Activated naive CD4-positive, alpha-beta T cell treated with anti-CD3 and anti-CD28 coated beads for 36 hours (primary cell): ENCODE results near the gene VPS25. TPM values are rescaled to one million over a fixed set of nuclear protein-coding genes. Genes with fewer than 3 reads are reported as not detected.

Experiments used
- CTCF ChIA-PET: fragments of 350-600 bp; sonication (Branson Sonifier 250); formaldehyde crosslinking; loops from one replicate; lab custom pipeline; 2021; ENCODE audit warnings: antibody characterized with exemption; lab: Charles Lee
- DNase-seq: peaks from one replicate; pipeline ENCODE4 v3.0.0-alpha.2; 2020
- H3K27ac Mint-ChIP-seq: one replicate; pipeline ENCODE4 v1.8.0; 2021; ENCODE audit warnings: mild to moderate bottlenecking, mixed read lengths
- H3K27me3 Mint-ChIP-seq: one replicate; pipeline ENCODE4 v1.8.0; 2021; ENCODE audit warnings: low read depth, mixed read lengths
- H3K36me3 Mint-ChIP-seq: one replicate; pipeline ENCODE4 v1.8.0; 2021; ENCODE audit warnings: low read depth, mixed read lengths
- H3K4me1 Mint-ChIP-seq: one replicate; pipeline ENCODE4 v1.8.0; 2021; ENCODE audit warnings: low read depth, mixed read lengths
- H3K4me3 Mint-ChIP-seq: one replicate; pipeline ENCODE4 v1.8.0; 2021; ENCODE audit warnings: mild to moderate bottlenecking, moderate library complexity, mixed read lengths
- H3K9me3 Mint-ChIP-seq: one replicate; pipeline ENCODE4 v1.8.0; 2021; ENCODE audit warnings: mixed read lengths
- intact Hi-C: fragments of 100-400 bp; cut with micrococcal nuclease; formaldehyde crosslinking; loops from one replicate; pipeline ENCODE4 v1.15.1; 2023
- total RNA-seq, 2 experiments: library from RNA; stranded (reverse); gene quantifications; one replicate each; pipeline ENCODE4 v1.2.3, GENCODE V29; 2021

VPS25 gene
- total RNA-seq, 2 experiments from 2014 or later: 57.5 to 58.2 TPM

GRCh38 chr17:42784409-42784808, 11.2 kb downstream of the VPS25 start:
- intact Hi-C loops: no loop called here
- no peak overlapping the region for H3K4me3 Mint-ChIP-seq
- H3K9me3 Mint-ChIP-seq: no peaks in the 10 kb centered on the region
- DNase-seq: no peak
- H3K4me1 Mint-ChIP-seq: peaks cover 29% of the 10 kb centered on the region
- H3K27ac Mint-ChIP-seq: no peak overlapping the region
- H3K27me3 Mint-ChIP-seq: peaks cover 60% of the 10 kb centered on the region
- peaks cover 5% of the 10 kb centered on the region for H3K36me3 Mint-ChIP-seq
- CTCF ChIA-PET: no interaction called here

- peaks cover 62% of the 10 kb centered on the region for H3K27me3 Mint-ChIP-seq
- no peak for DNase-seq
Measured at GRCh38 chr17:42784811-42785592, 11.8 kb downstream of the VPS25 start.

DNA sequence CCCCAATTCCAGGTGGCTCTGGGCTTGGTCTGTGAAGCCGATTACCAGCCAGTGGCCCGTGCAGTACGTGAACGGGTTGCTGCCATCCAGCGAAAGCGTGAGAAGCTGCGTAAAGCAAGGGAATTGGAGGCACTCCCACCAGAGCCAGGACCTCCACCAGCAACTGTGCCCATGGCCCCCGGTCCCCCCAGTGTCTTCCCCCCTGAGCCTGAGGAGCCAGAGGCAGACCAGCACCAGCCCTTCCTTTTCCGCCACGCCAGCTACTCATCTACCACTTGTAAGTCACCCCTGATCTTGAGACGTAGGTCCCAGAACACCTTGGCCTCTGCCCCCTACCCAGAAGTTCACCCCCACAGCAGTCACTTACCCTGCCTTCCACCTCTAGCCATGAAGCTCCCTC, 14.0 kb downstream of the VPS25 start:
- CTCF ChIA-PET: interaction anchor here (0.6 kb wide), 1 partner anchor 126 kb away, joined by 6 read pairs; no protein-coding TSS in a partner anchor
- H3K4me1 Mint-ChIP-seq: peaks cover 23% of the 10 kb centered on the region
- intact Hi-C loops: no loop called here
- no peak overlapping the region for H3K4me3 Mint-ChIP-seq
- DNase-seq: no peak
- peaks cover 53% of the 10 kb centered on the region for H3K27me3 Mint-ChIP-seq
- no peaks in the 10 kb centered on the region for H3K9me3 Mint-ChIP-seq
- H3K36me3 Mint-ChIP-seq: no peaks in the 10 kb centered on the region
- no peak overlapping the region for H3K27ac Mint-ChIP-seq

More at GRCh38 chr17:42784811-42785592, 11.8 kb downstream of the VPS25 start:
- intact Hi-C loops: no loop called here
- Mint-ChIP-seq H3K36me3 (no peaks in the 10 kb centered on the region), H3K4me3 (no peak overlapping the region), H3K27ac (no peak overlapping the region), H3K9me3 (no peaks in the 10 kb centered on the region), H3K4me1 (peaks cover 29% of the 10 kb centered on the region)
- CTCF ChIA-PET: interaction anchor here (0.8 to 1.0 kb wide), 2 partner anchors 11 to 12 kb away, joined by 3 to 5 read pairs; partner anchors contain the start of gene VPS25

GRCh38 chr17:42791948-42792347, 18.7 kb downstream of the VPS25 start:
- DNase-seq: no peak
- Mint-ChIP-seq H3K9me3 (no peaks in the 10 kb centered on the region), H3K4me3 (no peak overlapping the region), H3K27me3 (peaks cover 10% of the 10 kb centered on the region), H3K27ac (no peak overlapping the region), H3K4me1 (peaks cover 7% of the 10 kb centered on the region), H3K36me3 (no peaks in the 10 kb centered on the region)
- CTCF ChIA-PET: interaction anchor here (0.6 kb wide), 1 partner anchor 100 kb away, joined by 3 read pairs; no protein-coding TSS in a partner anchor
- intact Hi-C loops: no loop called here

GRCh38 chr17:42792545-42792944, 19.3 kb downstream of the VPS25 start:
- intact Hi-C loops: no loop called here
- no peak overlapping the region for H3K27ac Mint-ChIP-seq
- DNase-seq: no peak
- H3K27me3 Mint-ChIP-seq: peaks cover 8% of the 10 kb centered on the region
- H3K36me3 Mint-ChIP-seq: no peaks in the 10 kb centered on the region
- no peaks in the 10 kb centered on the region for H3K9me3 Mint-ChIP-seq
- H3K4me3 Mint-ChIP-seq: no peak overlapping the region
- H3K4me1 Mint-ChIP-seq: peaks cover 11% of the 10 kb centered on the region
- CTCF ChIA-PET: no interaction called here

DNA sequence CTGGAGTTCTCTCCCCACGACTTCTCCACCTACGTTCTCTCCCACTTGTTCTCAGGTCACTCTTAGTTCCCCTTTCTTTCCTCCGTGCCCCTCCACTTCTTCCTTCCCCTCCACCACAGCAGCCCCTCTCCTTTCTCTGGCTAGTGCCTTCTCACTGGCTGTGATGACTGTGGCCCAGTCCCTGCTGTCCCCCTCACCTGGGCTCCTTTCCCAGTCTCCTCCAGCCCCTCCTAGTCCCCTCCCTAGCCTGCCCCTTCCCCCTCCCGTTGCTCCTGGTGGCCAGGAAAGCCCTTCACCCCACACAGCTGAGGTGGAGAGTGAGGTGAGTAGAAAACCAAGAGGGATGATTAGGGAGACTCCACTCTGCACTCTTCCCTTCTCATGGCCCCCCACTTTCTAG, 21.8 kb downstream of the VPS25 start:
- Mint-ChIP-seq H3K4me3 (no peak overlapping the region), H3K4me1 (peaks cover 21% of the 10 kb centered on the region), H3K36me3 (peaks cover 3% of the 10 kb centered on the region), H3K9me3 (peaks cover 2% of the 10 kb centered on the region), H3K27me3 (peaks cover 2% of the 10 kb centered on the region), H3K27ac (no peak overlapping the region)
- CTCF ChIA-PET: no interaction called here
- intact Hi-C loops: no loop called here
- no peak for DNase-seq

DNA sequence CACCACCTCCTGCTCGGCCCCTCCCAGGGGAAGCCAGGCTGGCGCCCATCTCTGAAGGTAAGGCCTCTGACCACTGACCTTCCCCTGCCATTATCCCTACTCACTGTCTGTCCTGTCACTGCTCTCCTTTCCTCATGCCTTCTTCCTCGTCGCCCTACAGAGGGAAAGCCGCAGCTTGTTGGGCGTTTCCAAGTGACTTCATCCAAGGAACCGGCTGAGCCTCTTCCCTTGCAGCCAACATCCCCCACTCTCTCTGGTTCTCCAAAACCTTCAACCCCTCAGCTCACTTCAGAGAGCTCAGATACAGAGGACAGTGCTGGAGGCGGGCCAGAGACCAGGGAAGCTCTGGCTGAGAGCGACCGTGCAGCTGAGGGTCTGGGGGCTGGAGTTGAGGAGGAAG, 22.2 kb downstream of the VPS25 start:
- DNase-seq: no peak
- peaks cover 2% of the 10 kb centered on the region for H3K9me3 Mint-ChIP-seq
- peaks cover under 1% of the 10 kb centered on the region for H3K27me3 Mint-ChIP-seq
- H3K27ac Mint-ChIP-seq: no peak overlapping the region
- intact Hi-C loops: no loop called here
- H3K36me3 Mint-ChIP-seq: peaks cover 3% of the 10 kb centered on the region
- CTCF ChIA-PET: no interaction called here
- no peak overlapping the region for H3K4me3 Mint-ChIP-seq
- peaks cover 21% of the 10 kb centered on the region for H3K4me1 Mint-ChIP-seq

GRCh38 chr17:42796066-42796758, 23.0 kb downstream of the VPS25 start:
- Mint-ChIP-seq H3K4me3 (no peak overlapping the region), H3K36me3 (peaks cover 3% of the 10 kb centered on the region), H3K9me3 (peaks cover 2% of the 10 kb centered on the region), H3K4me1 (peaks cover 21% of the 10 kb centered on the region), H3K27ac (no peak overlapping the region), H3K27me3 (no peaks in the 10 kb centered on the region)
- CTCF ChIA-PET: interaction anchor here (0.9 kb wide), 1 partner anchor 11 kb away, joined by 3 read pairs; no protein-coding TSS in a partner anchor
- intact Hi-C loops: no loop called here
- DNase-seq: no peak

- H3K9me3 Mint-ChIP-seq: peaks cover 2% of the 10 kb centered on the region
- no peak overlapping the region for H3K27ac Mint-ChIP-seq
- H3K36me3 Mint-ChIP-seq: peaks cover 3% of the 10 kb centered on the region
- H3K4me3 Mint-ChIP-seq: peak overlapping the region; percentile 91
- no peaks in the 10 kb centered on the region for H3K27me3 Mint-ChIP-seq
- H3K4me1 Mint-ChIP-seq: peaks cover 21% of the 10 kb centered on the region
- CTCF ChIA-PET: interaction anchor here (0.6 to 1.3 kb wide), 4 partner anchors 28 to 219 kb away, joined by 3 to 6 read pairs (median 3); partner anchors contain the start of gene PSMC3IP
- DNase-seq: no peak
- intact Hi-C loops: loop anchor here (1.0 to 2.0 kb wide), 3 partner anchors 27 to 53 kb away; partner anchors contain the start of genes BECN1, EZH1 and PSME3
Measured at GRCh38 chr17:42797067-42798007, 24.1 kb downstream of the VPS25 start.

- Mint-ChIP-seq H3K36me3 (peaks cover 3% of the 10 kb centered on the region), H3K27ac (no peak overlapping the region), H3K9me3 (peaks cover 2% of the 10 kb centered on the region), H3K4me1 (peaks cover 21% of the 10 kb centered on the region), H3K27me3 (no peaks in the 10 kb centered on the region), H3K4me3 (peak overlapping the region; percentile 91)
- CTCF ChIA-PET: interaction anchor here (0.6 to 1.3 kb wide), 4 partner anchors 27 to 220 kb away, joined by 3 to 6 read pairs (median 3); partner anchors contain the start of gene PSMC3IP
- no peak for DNase-seq
- intact Hi-C loops: loop anchor here (1.0 to 2.0 kb wide), 3 partner anchors 26 to 53 kb away; partner anchors contain the start of genes BECN1, EZH1 and PSME3
Measured at GRCh38 chr17:42798011-42798382, 24.7 kb downstream of the VPS25 start.
